SK-N-MC (cell line): ENCODE results near the gene WNT8B.

ENCODE experiments used
- DNase-seq: peaks from one replicate; pipeline ENCODE4 v3.0.0-alpha.2; 2011; ENCODE audit warnings: low read depth, low spot score
- H3K27ac ChIP-seq: fragments of 200-600 bp; sonication (generic); 2 replicates; pipeline ENCODE4 v1.5.1; 2016; ENCODE audit warnings: mixed run types
- H3K36me3 ChIP-seq: fragments of 200-600 bp; sonication (generic); 2 replicates; pipeline ENCODE4 v1.6.1; 2017; ENCODE audit warnings: antibody characterized with exemption, low read length, mixed read lengths; ENCODE audit not compliant: insufficient read depth
- H3K4me3 ChIP-seq: fragments of 200-600 bp; sonication (generic); 2 replicates; pipeline ENCODE4 v1.5.1; 2016
- H3K9ac ChIP-seq: fragments of 200-600 bp; sonication (generic); 2 replicates; pipeline ENCODE4 v1.8.0; 2017; ENCODE audit warnings: mixed run types, mixed read lengths; ENCODE audit not compliant: insufficient read length
- H3K9me3 ChIP-seq: fragments of 200-600 bp; sonication (generic); 2 replicates; pipeline ENCODE4 v1.6.1; 2017; ENCODE audit warnings: low read depth, mild to moderate bottlenecking, antibody characterized with exemption, low read length, moderate library complexity, mixed read lengths
- EZH2 ChIP-seq: fragments of 200-600 bp; sonication (generic); IDR thresholded peaks from one replicate; pipeline ENCODE4 v1.6.1; 2017; ENCODE audit warnings: antibody characterized with exemption
- FOXP2 ChIP-seq: optimal IDR thresholded peaks from 2 replicates; pipeline ENCODE3; 2011; ENCODE audit warnings: mild to moderate bottlenecking, moderate library complexity; ENCODE audit not compliant: insufficient read depth; ENCODE audit errors: extremely low read length, control extremely low read depth
- POLR2AphosphoS5 ChIP-seq: IDR thresholded peaks from 2 replicates; pipeline ENCODE4 v1.6.1; 2012; ENCODE audit warnings: mild to moderate bottlenecking, low read depth, low read length, borderline replicate concordance

The WNT8B gene

GRCh38 chr10:100446130-100446761 is 16.6 kb upstream of the WNT8B start:
- TF ChIP-seq POLR2AphosphoS5, result no peak
- TF ChIP-seq EZH2, result no peak
- TF ChIP-seq FOXP2, result no peak
- Histone ChIP-seq H3K27ac (no peak overlapping the region), H3K9ac (no peak overlapping the region), H3K4me3 (no peak overlapping the region), H3K9me3 (no peaks in the 10 kb centered on the region), H3K36me3 (no peaks in the 10 kb centered on the region)
- DNase-seq, result no peak

GRCh38 chr10:100447663-100448062 is 15.1 kb upstream of the WNT8B start:
- TF ChIP-seq FOXP2 (no peak), POLR2AphosphoS5 (no peak), EZH2 (no peak)
- DNase-seq, result no peak
- Histone ChIP-seq H3K9ac (no peak overlapping the region), H3K4me3 (no peak overlapping the region), H3K27ac (no peak overlapping the region), H3K36me3 (no peaks in the 10 kb centered on the region), H3K9me3 (no peaks in the 10 kb centered on the region)

- Histone ChIP-seq H3K9me3 (no peaks in the 10 kb centered on the region), H3K4me3 (no peak overlapping the region), H3K9ac (no peak overlapping the region), H3K36me3 (no peaks in the 10 kb centered on the region), H3K27ac (no peak overlapping the region)
- DNase-seq, result no peak
- TF ChIP-seq EZH2, result no peak
- TF ChIP-seq POLR2AphosphoS5, result no peak
- TF ChIP-seq FOXP2, result no peak
These were observed 13.9 kb upstream of the WNT8B start for GRCh38 chr10:100448951-100449350.

GRCh38 chr10:100468322-100468721 is 5.5 kb downstream of the WNT8B start:
- no peak overlapping the region for H3K27ac ChIP-seq
- H3K4me3 ChIP-seq, result no peak overlapping the region
- no peaks in the 10 kb centered on the region for H3K9me3 ChIP-seq
- DNase-seq, result no peak
- no peak overlapping the region for H3K9ac ChIP-seq
- TF ChIP-seq POLR2AphosphoS5 (no peak), FOXP2 (no peak), EZH2 (no peak)
- no peaks in the 10 kb centered on the region for H3K36me3 ChIP-seq

- no peak for DNase-seq
- Histone ChIP-seq H3K36me3 (no peaks in the 10 kb centered on the region), H3K4me3 (no peak overlapping the region), H3K27ac (no peak overlapping the region), H3K9ac (no peak overlapping the region), H3K9me3 (no peaks in the 10 kb centered on the region)
- TF ChIP-seq FOXP2, result no peak
These were observed 6.2 kb downstream of the WNT8B start for GRCh38 chr10:100468978-100469377.

GRCh38 chr10:100469756-100470155 is 6.9 kb downstream of the WNT8B start:
- no peaks in the 10 kb centered on the region for H3K9me3 ChIP-seq
- no peak overlapping the region for H3K27ac ChIP-seq
- no peaks in the 10 kb centered on the region for H3K36me3 ChIP-seq
- no peak for DNase-seq
- TF ChIP-seq POLR2AphosphoS5 (no peak), EZH2 (no peak), FOXP2 (no peak)
- no peak overlapping the region for H3K4me3 ChIP-seq
- no peak overlapping the region for H3K9ac ChIP-seq

GRCh38 chr10:100470367-100470766 is 7.6 kb downstream of the WNT8B start:
- H3K9ac ChIP-seq, result no peak overlapping the region
- no peak overlapping the region for H3K27ac ChIP-seq
- no peak overlapping the region for H3K4me3 ChIP-seq
- TF ChIP-seq EZH2 (no peak), POLR2AphosphoS5 (no peak), FOXP2 (no peak)
- no peaks in the 10 kb centered on the region for H3K9me3 ChIP-seq
- no peaks in the 10 kb centered on the region for H3K36me3 ChIP-seq
- no peak for DNase-seq

- Histone ChIP-seq H3K36me3 (no peaks in the 10 kb centered on the region), H3K27ac (no peak overlapping the region), H3K9ac (no peak overlapping the region), H3K9me3 (no peaks in the 10 kb centered on the region), H3K4me3 (no peak overlapping the region)
- TF ChIP-seq EZH2, result no peak
- no peak for DNase-seq
These were observed 15.2 kb downstream of the WNT8B start for GRCh38 chr10:100477970-100478369.

GRCh38 chr10:100479037-100479436 is 16.2 kb downstream of the WNT8B start:
- no peaks in the 10 kb centered on the region for H3K36me3 ChIP-seq
- no peak overlapping the region for H3K9ac ChIP-seq
- no peak overlapping the region for H3K4me3 ChIP-seq
- H3K27ac ChIP-seq, result no peak overlapping the region
- DNase-seq, result no peak
- TF ChIP-seq POLR2AphosphoS5, result no peak
- TF ChIP-seq FOXP2, result no peak
- TF ChIP-seq EZH2, result no peak
- no peaks in the 10 kb centered on the region for H3K9me3 ChIP-seq
